Central memory CD4-positive, alpha-beta T cell (primary cell): ENCODE measurements around the gene DHCR24.
A peak's percentile ranks its signal among the peaks of the same experiment; 100 is the strongest.

ENCODE experiments used
- DNase-seq: peaks from one replicate; pipeline ENCODE4 v3.0.0; 2022

DHCR24 gene

GRCh38 chr1:54813485-54814125, 73.4 kb downstream of the DHCR24 start:
- DNase-seq: no peak

GRCh38 chr1:54812801-54813484, 74.1 kb downstream of the DHCR24 start:
- DNase-seq: no peak

- DNase-seq: no peak
Observed at GRCh38 chr1:54811739-54812655, 75.0 kb downstream of the DHCR24 start.

GRCh38 chr1:54811066-54811465, 75.9 kb downstream of the DHCR24 start:
- DNase-seq: no peak

GRCh38 chr1:54810153-54810942, 76.6 kb downstream of the DHCR24 start:
- peak; percentile 41 for DNase-seq

- DNase-seq: no peak
Observed at GRCh38 chr1:54809496-54810074, 77.4 kb downstream of the DHCR24 start.

- no peak for DNase-seq
Observed at GRCh38 chr1:54808443-54809207, 78.4 kb downstream of the DHCR24 start.

- no peak for DNase-seq
Observed at GRCh38 chr1:54807756-54808155, 79.2 kb downstream of the DHCR24 start.

- DNase-seq: no peak
Observed at GRCh38 chr1:54806931-54807611, 79.9 kb downstream of the DHCR24 start.

GRCh38 chr1:54805981-54806381, 81.0 kb downstream of the DHCR24 start:
- no peak for DNase-seq

- no peak for DNase-seq
Observed at GRCh38 chr1:54805466-54805865, 81.5 kb downstream of the DHCR24 start.

- DNase-seq: no peak
Observed at GRCh38 chr1:54804471-54805132, 82.4 kb downstream of the DHCR24 start.

- DNase-seq: no peak
Observed at GRCh38 chr1:54803761-54804470, 83.1 kb downstream of the DHCR24 start.

GRCh38 chr1:54800899-54801759, 85.9 kb downstream of the DHCR24 start, which contains the start of gene TTC22:
TTC22 (minus strand) TSS chr1:54801323; CDS start chr1:54801163, 160 bp downstream.
- peak; percentile 67 for DNase-seq

- no peak for DNase-seq
Observed at GRCh38 chr1:54800041-54800898, 86.7 kb downstream of the DHCR24 start.
